H9 (cell line): ENCODE measurements around the gene RRP9. TPM values are rescaled to one million over a fixed set of nuclear protein-coding genes. Genes with fewer than 3 reads are reported as not detected.

Experiments used
- DNase-seq: peaks from one replicate; pipeline ENCODE4 v3.0.0-alpha.2; 2017
- H2AFZ ChIP-seq: one replicate; pipeline ENCODE4 v1.6.1; 2013; ENCODE audit warnings: mild to moderate bottlenecking, low read length, control low read depth, moderate library complexity
- H2AK5ac ChIP-seq: 2 replicates; pipeline ENCODE4 v1.6.1; 2013; ENCODE audit warnings: low read length, control low read depth, mixed read lengths; ENCODE audit not compliant: insufficient read length
- H2BK120ac ChIP-seq: one replicate; pipeline ENCODE4 v1.6.1; 2013; ENCODE audit warnings: low read depth, mild to moderate bottlenecking, low read length, control low read depth, inconsistent platforms; ENCODE audit not compliant: poor library complexity, severe bottlenecking
- H2BK12ac ChIP-seq: 2 replicates; pipeline ENCODE4 v1.6.1; 2013; ENCODE audit warnings: low read length, control low read depth, mixed read lengths, low read depth; ENCODE audit not compliant: insufficient read length
- H2BK15ac ChIP-seq: 2 replicates; pipeline ENCODE4 v1.6.1; 2013; ENCODE audit warnings: low read depth, low read length, control low read depth
- H2BK20ac ChIP-seq: one replicate; pipeline ENCODE4 v1.6.1; 2013; ENCODE audit warnings: low read depth, mild to moderate bottlenecking, low read length, control low read depth, inconsistent platforms; ENCODE audit not compliant: poor library complexity, severe bottlenecking
- H2BK5ac ChIP-seq: 2 replicates; pipeline ENCODE4 v1.6.1; 2013; ENCODE audit warnings: low read length, control low read depth, mixed read lengths; ENCODE audit not compliant: insufficient read length
- H3K14ac ChIP-seq: 2 replicates; pipeline ENCODE4 v1.6.1; 2013; ENCODE audit warnings: low read length, control low read depth; ENCODE audit not compliant: insufficient read depth
- H3K18ac ChIP-seq: 2 replicates; pipeline ENCODE4 v1.6.1; 2013; ENCODE audit warnings: low read depth, mild to moderate bottlenecking, mixed read lengths, low read length, control low read depth; ENCODE audit not compliant: insufficient read length
- H3K23ac ChIP-seq: 2 replicates; pipeline ENCODE4 v1.6.1; 2013; ENCODE audit warnings: low read length, control low read depth, mixed read lengths, low read depth; ENCODE audit not compliant: insufficient read length
- H3K23me2 ChIP-seq: 2 replicates; pipeline ENCODE4 v1.6.1; 2013; ENCODE audit warnings: low read depth, mild to moderate bottlenecking, mixed read lengths, low read length, control low read depth; ENCODE audit not compliant: insufficient read length, poor library complexity, severe bottlenecking
- H3K27ac ChIP-seq: 2 replicates; pipeline ENCODE4 v1.5.1; 2013; ENCODE audit warnings: low read length, control low read depth, mixed read lengths, low read depth; ENCODE audit not compliant: insufficient read length
- H3K27me3 ChIP-seq: 2 replicates; pipeline ENCODE4 v1.6.1; 2013; ENCODE audit warnings: low read length, control low read depth, inconsistent platforms; ENCODE audit not compliant: insufficient read depth
- H3K4ac ChIP-seq: 2 replicates; pipeline ENCODE4 v1.6.1; 2013; ENCODE audit warnings: low read depth, mild to moderate bottlenecking, control low read depth, inconsistent platforms, low read length, moderate library complexity
- H3K4me1 ChIP-seq: 2 replicates; pipeline ENCODE4 v1.6.1; 2013; ENCODE audit warnings: low read length, control low read depth, inconsistent platforms; ENCODE audit not compliant: insufficient read depth
- H3K4me2 ChIP-seq: 2 replicates; pipeline ENCODE4 v1.6.1; 2013; ENCODE audit warnings: low read length, control low read depth, mixed read lengths; ENCODE audit not compliant: insufficient read length, insufficient read depth
- H3K56ac ChIP-seq: 2 replicates; pipeline ENCODE4 v1.6.1; 2013; ENCODE audit warnings: low read depth, mild to moderate bottlenecking, mixed read lengths, low read length, control low read depth; ENCODE audit not compliant: insufficient read length
- H3K79me1 ChIP-seq: 2 replicates; pipeline ENCODE4 v1.6.1; 2013; ENCODE audit warnings: low read depth, mild to moderate bottlenecking, moderate library complexity, low read length, control low read depth, inconsistent platforms; ENCODE audit not compliant: insufficient read depth, poor library complexity, severe bottlenecking
- H3K79me2 ChIP-seq: 2 replicates; pipeline ENCODE4 v1.6.1; 2013; ENCODE audit warnings: low read length, control low read depth, inconsistent platforms; ENCODE audit not compliant: insufficient read depth
- H3K9ac ChIP-seq: 2 replicates; pipeline ENCODE4 v1.6.1; 2013; ENCODE audit warnings: low read length, control low read depth, mixed read lengths; ENCODE audit not compliant: insufficient read length; ENCODE audit errors: extremely low read depth
- H3K9me3 ChIP-seq: one replicate; pipeline ENCODE4 v1.6.1; 2013; ENCODE audit warnings: low read depth, low read length, inconsistent platforms; ENCODE audit not compliant: control insufficient read depth
- H3T11ph ChIP-seq: one replicate; pipeline ENCODE4 v1.6.1; 2013; ENCODE audit warnings: mild to moderate bottlenecking, low read length, control low read depth, inconsistent platforms
- H4K20me1 ChIP-seq: one replicate; pipeline ENCODE4 v1.6.1; 2013; ENCODE audit not compliant: control insufficient read depth, insufficient read length, insufficient read depth
- H4K5ac ChIP-seq: 2 replicates; pipeline ENCODE4 v1.6.1; 2013; ENCODE audit warnings: low read depth, mild to moderate bottlenecking, mixed read lengths, low read length, control low read depth; ENCODE audit not compliant: insufficient read length
- H4K8ac ChIP-seq: replicated peaks from 2 replicates; pipeline ENCODE4 v1.6.1; 2013; ENCODE audit warnings: low read length, control low read depth, mixed read lengths, low read depth; ENCODE audit not compliant: insufficient read length
- H4K91ac ChIP-seq: 2 replicates; pipeline ENCODE4 v1.6.1; 2013; ENCODE audit warnings: low read depth, mild to moderate bottlenecking, moderate library complexity, mixed read lengths, low read length, control low read depth; ENCODE audit not compliant: insufficient read length
- H3K27ac Mint-ChIP-seq, 3 experiments: 2 replicates in 2 of 3; 3 replicates in 1 of 3; pipeline ENCODE4 v1.8.0; 2020 to 2021; ENCODE audit warnings: mixed read lengths in 3 of 3, mild to moderate bottlenecking in 1 of 3, moderate library complexity in 1 of 3
- H3K27me3 Mint-ChIP-seq: 2 replicates; pipeline ENCODE4 v1.8.0; 2021; ENCODE audit warnings: low read depth, mild to moderate bottlenecking, moderate library complexity, mixed read lengths
- H3K36me3 Mint-ChIP-seq, 3 experiments: 2 replicates in 2 of 3; 3 replicates in 1 of 3; pipeline ENCODE4 v1.8.0; 2020 to 2021; ENCODE audit warnings: low read depth in 3 of 3, mixed read lengths in 3 of 3; ENCODE audit not compliant: insufficient read depth in 1 of 3
- H3K4me1 Mint-ChIP-seq, 2 experiments: 2 replicates each; pipeline ENCODE4 v1.8.0; 2020; ENCODE audit warnings: mixed read lengths in 2 of 2
- H3K4me3 Mint-ChIP-seq, 2 experiments: 2 replicates in 1 of 2; 3 replicates in 1 of 2; pipeline ENCODE4 v1.8.0; 2020 to 2021; ENCODE audit warnings: mild to moderate bottlenecking in 2 of 2, mixed read lengths in 2 of 2, moderate library complexity in 1 of 2
- H3K9me3 Mint-ChIP-seq, 2 experiments: 2 replicates in 1 of 2; 3 replicates in 1 of 2; pipeline ENCODE4 v1.8.0; 2020; ENCODE audit warnings: mild to moderate bottlenecking in 2 of 2, mixed read lengths in 2 of 2, moderate library complexity in 1 of 2
- WGBS: extraction: QIAGEN DNeasy Blood & Tissue Kit; methylation state at CpG from one replicate; pipeline ENCODE4 v1.1.7; 2013; ENCODE audit warnings: missing lambda C conversion rate, low lambda C conversion rate, mixed read lengths; ENCODE audit not compliant: insufficient read length; ENCODE audit errors: extremely low coverage; 5-methylcytosine and 5-hydroxymethylcytosine counted together
- total RNA-seq: library from RNA; stranded (reverse); gene quantifications from 2 replicates; pipeline ENCODE4 v1.2.1, GENCODE V29; 2021
- TF ChIP-seq, protein P1 (sequence below): fragments of 200-600 bp; sonication (generic); conservative IDR thresholded peaks from 3 replicates; pipeline ENCODE4 v1.8.0; 2021; ENCODE audit warnings: antibody characterized with exemption, mild to moderate bottlenecking

Gene RRP9
- total RNA-seq, 1 experiment from 2014 or later, result 64.0 TPM

DNA sequence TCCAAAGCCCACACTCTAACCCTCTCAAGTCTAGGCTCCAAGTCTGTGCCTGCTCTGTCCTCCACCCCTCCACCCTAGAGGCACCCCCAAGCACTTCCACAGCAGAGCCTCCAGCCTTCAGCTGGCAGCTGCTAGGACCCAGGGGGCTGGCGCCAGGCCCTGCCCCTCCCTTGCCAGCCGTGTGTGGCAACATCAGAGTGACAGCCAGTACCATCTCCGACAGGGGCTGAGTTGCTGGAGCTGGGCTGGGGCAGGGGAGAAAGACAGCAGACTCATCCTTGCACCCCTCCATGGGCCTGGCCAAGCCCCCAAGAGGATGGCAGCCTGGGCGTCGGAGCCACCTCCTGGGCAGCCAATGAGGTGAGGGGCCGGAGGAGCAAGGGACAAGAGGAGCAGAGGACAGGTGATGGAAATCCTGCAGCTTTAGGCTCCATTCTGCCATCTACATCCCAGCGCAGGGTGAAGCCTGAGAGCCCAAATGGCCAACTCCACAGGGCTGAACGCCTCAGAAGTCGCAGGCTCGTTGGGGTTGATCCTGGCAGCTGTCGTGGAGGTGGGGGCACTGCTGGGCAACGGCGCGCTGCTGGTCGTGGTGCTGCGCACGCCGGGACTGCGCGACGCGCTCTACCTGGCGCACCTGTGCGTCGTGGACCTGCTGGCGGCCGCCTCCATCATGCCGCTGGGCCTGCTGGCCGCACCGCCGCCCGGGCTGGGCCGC lies 13.6 kb upstream of the RRP9 start, which contains the start of gene GPR62:
Gene GPR62 (plus strand): TSS at position 207 of the 718 bp plus-strand sequence. CDS start 272 bp downstream, at position 479.
- H4K8ac ChIP-seq, result no peak within 1 kb of the TSS
- H3K4ac ChIP-seq, result no peak within 1 kb of the TSS
- H3K79me2 ChIP-seq, result no peaks in the 10 kb centered on the region
- no peak for DNase-seq
- WGBS, result no CpG with 5 or more reads among the region's 33 CpGs
- no peak within 1 kb of the TSS for H2BK5ac ChIP-seq
- no peak within 1 kb of the TSS for H4K91ac ChIP-seq
- no peaks in the 10 kb centered on the region for H3K23me2 ChIP-seq
- H2AFZ ChIP-seq, result no peak within 1 kb of the TSS
- TF ChIP-seq, protein P1, sequence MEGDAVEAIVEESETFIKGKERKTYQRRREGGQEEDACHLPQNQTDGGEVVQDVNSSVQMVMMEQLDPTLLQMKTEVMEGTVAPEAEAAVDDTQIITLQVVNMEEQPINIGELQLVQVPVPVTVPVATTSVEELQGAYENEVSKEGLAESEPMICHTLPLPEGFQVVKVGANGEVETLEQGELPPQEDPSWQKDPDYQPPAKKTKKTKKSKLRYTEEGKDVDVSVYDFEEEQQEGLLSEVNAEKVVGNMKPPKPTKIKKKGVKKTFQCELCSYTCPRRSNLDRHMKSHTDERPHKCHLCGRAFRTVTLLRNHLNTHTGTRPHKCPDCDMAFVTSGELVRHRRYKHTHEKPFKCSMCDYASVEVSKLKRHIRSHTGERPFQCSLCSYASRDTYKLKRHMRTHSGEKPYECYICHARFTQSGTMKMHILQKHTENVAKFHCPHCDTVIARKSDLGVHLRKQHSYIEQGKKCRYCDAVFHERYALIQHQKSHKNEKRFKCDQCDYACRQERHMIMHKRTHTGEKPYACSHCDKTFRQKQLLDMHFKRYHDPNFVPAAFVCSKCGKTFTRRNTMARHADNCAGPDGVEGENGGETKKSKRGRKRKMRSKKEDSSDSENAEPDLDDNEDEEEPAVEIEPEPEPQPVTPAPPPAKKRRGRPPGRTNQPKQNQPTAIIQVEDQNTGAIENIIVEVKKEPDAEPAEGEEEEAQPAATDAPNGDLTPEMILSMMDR, result no peak
- Mint-ChIP-seq H3K27ac (no peak within 1 kb of the TSS), H3K4me3 (peak within 1 kb of the TSS; percentile 43 to 68; a peak in 4 of 5 replicates), H3K9me3 (no peaks in the 10 kb centered on the region), H3K36me3 (no peaks in the 10 kb centered on the region), H3K4me1 (peaks cover 0 to 5% of the 10 kb centered on the region in 2 experiments; a peak in 3 of 4 replicates), H3K27me3 (peaks cover 75% of the 10 kb centered on the region)
- no peak within 1 kb of the TSS for H3K9ac ChIP-seq
- no peak within 1 kb of the TSS for H4K5ac ChIP-seq
- no peak within 1 kb of the TSS for H2BK12ac ChIP-seq
- peak within 1 kb of the TSS; percentile 15 for H3K4me2 ChIP-seq
- H2AK5ac ChIP-seq, result no peak within 1 kb of the TSS
- H3K14ac ChIP-seq, result no peak within 1 kb of the TSS
- H3K18ac ChIP-seq, result no peak within 1 kb of the TSS
- no peaks in the 10 kb centered on the region for H3K79me1 ChIP-seq
- H3K23ac ChIP-seq, result no peak within 1 kb of the TSS
- no peaks in the 10 kb centered on the region for H3K4me1 ChIP-seq
- H2BK20ac ChIP-seq, result no peak within 1 kb of the TSS
- H2BK15ac ChIP-seq, result no peak within 1 kb of the TSS
- H3T11ph ChIP-seq, result no peak within 1 kb of the TSS
- no peak within 1 kb of the TSS for H2BK120ac ChIP-seq
- no peaks in the 10 kb centered on the region for H4K20me1 ChIP-seq
- peaks cover 21% of the 10 kb centered on the region for H3K27me3 ChIP-seq
- H3K27ac ChIP-seq, result no peak within 1 kb of the TSS
- H3K9me3 ChIP-seq, result no peaks in the 10 kb centered on the region
- H3K56ac ChIP-seq, result no peak within 1 kb of the TSS
